ENCODE measurements around the gene AKAP1.

The AKAP1 gene

DNA sequence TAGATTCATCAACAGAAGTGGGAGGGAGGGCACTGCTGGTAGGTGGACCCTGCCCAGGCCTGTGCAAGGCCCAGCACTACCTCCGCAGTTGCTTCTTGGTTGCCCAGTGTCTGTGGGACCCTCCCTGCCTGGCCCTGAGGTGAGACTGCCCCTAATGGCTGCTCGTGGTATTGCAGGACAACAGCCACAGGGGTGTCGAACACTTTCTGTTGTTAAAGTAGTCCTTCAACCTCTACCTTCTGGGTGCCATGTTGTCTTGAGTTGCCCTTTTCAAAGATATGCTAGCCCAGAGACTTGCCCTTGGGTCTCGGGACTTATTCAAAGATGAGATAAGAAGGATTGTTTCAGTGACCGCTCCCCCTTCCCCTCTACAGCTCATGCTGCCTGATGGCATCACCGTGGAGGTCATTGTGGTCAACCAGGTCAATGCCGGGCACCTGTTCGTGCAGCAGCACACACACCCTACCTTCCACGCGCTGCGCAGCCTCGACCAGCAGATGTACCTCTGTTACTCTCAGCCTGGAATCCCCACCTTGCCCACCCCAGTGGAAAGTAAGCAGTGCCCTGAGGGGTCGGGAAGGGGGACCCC, 29.1 kb downstream of the AKAP1 start:
- peak; percentile 30 for DNase-seq (ENCODE audit: low spot score)
- no peaks in the 10 kb centered on the region for H3K4me1 Mint-ChIP-seq (ENCODE audit: low read depth)
- no peaks in the 10 kb centered on the region for H3K9me3 Mint-ChIP-seq
- no peaks in the 10 kb centered on the region for H3K27me3 Mint-ChIP-seq (ENCODE audit: low read depth)
- H3K36me3 Mint-ChIP-seq (ENCODE audit: low read depth): peaks cover 13% of the 10 kb centered on the region
- H3K4me3 Mint-ChIP-seq: no peak overlapping the region
- H3K27ac Mint-ChIP-seq: no peak overlapping the region

DNA sequence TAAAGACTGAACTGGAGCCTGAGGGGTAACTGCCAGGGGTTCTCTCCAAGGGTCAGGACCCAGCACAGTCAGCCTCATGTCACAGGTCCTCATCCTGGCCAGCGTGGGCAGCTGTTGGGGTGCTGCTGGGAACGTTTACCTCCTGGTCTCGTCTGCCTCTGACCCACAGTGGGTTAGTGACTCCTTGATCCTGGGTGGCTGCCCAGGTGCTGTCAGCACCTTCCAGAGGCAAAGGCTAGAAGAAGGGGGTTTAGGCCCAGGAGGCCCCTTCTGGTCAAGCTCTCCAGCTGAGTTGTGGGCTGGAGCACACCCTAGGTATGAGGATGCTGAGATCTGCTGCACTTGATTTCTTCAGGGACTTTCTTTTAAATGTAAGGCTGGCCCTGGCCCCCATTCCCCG, 30.3 kb downstream of the AKAP1 start:
- H3K27me3 Mint-ChIP-seq (ENCODE audit: low read depth): no peaks in the 10 kb centered on the region
- DNase-seq (ENCODE audit: low spot score): no peak
- H3K36me3 Mint-ChIP-seq (ENCODE audit: low read depth): peaks cover 13% of the 10 kb centered on the region
- no peaks in the 10 kb centered on the region for H3K4me1 Mint-ChIP-seq (ENCODE audit: low read depth)
- no peak overlapping the region for H3K27ac Mint-ChIP-seq
- H3K4me3 Mint-ChIP-seq: no peak overlapping the region
- H3K9me3 Mint-ChIP-seq: no peaks in the 10 kb centered on the region

DNA sequence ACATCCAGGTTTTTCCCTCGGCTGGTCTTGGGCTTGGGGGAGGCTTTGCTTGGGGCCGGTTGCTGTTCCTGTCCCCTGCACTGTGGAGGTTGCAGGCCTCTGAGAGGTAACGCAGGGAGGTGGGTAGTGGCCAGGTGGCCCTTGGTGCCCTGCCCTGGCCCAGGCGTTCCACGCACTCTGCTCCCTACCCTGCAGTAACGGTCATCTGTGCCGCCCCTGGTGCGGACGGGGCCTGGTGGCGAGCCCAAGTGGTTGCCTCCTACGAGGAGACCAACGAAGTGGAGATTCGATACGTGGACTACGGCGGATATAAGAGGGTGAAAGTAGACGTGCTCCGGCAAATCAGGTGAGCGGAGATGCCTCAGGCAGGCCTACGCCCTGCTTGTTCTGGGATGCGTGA, 30.9 kb downstream of the AKAP1 start:
- no peaks in the 10 kb centered on the region for H3K4me1 Mint-ChIP-seq (ENCODE audit: low read depth)
- H3K27me3 Mint-ChIP-seq (ENCODE audit: low read depth): no peaks in the 10 kb centered on the region
- no peaks in the 10 kb centered on the region for H3K9me3 Mint-ChIP-seq
- H3K4me3 Mint-ChIP-seq: no peak overlapping the region
- no peak for DNase-seq (ENCODE audit: low spot score)
- H3K27ac Mint-ChIP-seq: no peak overlapping the region
- peaks cover 13% of the 10 kb centered on the region for H3K36me3 Mint-ChIP-seq (ENCODE audit: low read depth)

DNA sequence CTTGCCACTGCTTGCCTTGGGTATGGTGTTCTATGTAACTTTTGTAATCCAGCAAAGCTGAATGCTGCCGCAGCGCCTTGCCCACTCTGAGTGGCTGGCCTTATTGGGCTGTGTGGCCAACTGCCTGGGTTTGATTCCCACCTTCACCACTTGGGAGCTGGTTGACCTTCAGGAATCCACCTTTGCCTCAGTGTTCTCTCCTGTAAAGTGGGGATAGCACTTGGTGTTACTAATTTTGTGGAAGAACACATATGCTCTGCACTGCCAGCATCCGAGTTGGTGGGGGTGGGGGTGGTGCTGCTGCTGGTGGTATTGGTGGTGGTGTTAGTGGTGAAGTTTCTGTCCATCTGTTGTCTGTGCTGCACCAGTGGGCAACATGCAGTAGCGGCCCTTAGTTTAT, 32.8 kb downstream of the AKAP1 start:
- no peak overlapping the region for H3K4me3 Mint-ChIP-seq
- H3K27me3 Mint-ChIP-seq (ENCODE audit: low read depth): no peaks in the 10 kb centered on the region
- peaks cover 13% of the 10 kb centered on the region for H3K36me3 Mint-ChIP-seq (ENCODE audit: low read depth)
- no peaks in the 10 kb centered on the region for H3K4me1 Mint-ChIP-seq (ENCODE audit: low read depth)
- H3K9me3 Mint-ChIP-seq: no peaks in the 10 kb centered on the region
- no peak for DNase-seq (ENCODE audit: low spot score)
- H3K27ac Mint-ChIP-seq: no peak overlapping the region

DNA sequence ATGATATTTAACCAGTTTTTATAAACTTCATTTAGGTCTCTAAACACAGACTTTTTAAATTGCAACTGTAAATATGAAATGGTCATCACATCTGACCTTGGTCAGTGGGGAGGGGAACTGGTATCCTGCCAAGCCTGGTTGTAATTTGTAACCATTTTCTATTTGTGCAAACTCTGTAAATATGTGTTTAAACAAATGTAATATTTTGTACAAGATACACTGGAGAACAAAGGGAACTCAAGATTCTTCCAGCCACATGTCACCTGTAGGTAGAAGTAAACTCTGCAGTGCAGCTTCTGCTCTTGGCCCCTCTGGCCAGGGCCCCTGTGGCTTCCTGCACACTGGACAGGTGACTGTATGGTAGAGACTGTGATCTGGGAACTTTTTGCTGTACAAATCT, 35.8 kb downstream of the AKAP1 start:
- H3K36me3 Mint-ChIP-seq (ENCODE audit: low read depth): peaks cover 17% of the 10 kb centered on the region
- no peaks in the 10 kb centered on the region for H3K9me3 Mint-ChIP-seq
- H3K4me3 Mint-ChIP-seq: no peak overlapping the region
- no peak overlapping the region for H3K27ac Mint-ChIP-seq
- no peak for DNase-seq (ENCODE audit: low spot score)
- no peaks in the 10 kb centered on the region for H3K4me1 Mint-ChIP-seq (ENCODE audit: low read depth)
- H3K27me3 Mint-ChIP-seq (ENCODE audit: low read depth): no peaks in the 10 kb centered on the region

DNA sequence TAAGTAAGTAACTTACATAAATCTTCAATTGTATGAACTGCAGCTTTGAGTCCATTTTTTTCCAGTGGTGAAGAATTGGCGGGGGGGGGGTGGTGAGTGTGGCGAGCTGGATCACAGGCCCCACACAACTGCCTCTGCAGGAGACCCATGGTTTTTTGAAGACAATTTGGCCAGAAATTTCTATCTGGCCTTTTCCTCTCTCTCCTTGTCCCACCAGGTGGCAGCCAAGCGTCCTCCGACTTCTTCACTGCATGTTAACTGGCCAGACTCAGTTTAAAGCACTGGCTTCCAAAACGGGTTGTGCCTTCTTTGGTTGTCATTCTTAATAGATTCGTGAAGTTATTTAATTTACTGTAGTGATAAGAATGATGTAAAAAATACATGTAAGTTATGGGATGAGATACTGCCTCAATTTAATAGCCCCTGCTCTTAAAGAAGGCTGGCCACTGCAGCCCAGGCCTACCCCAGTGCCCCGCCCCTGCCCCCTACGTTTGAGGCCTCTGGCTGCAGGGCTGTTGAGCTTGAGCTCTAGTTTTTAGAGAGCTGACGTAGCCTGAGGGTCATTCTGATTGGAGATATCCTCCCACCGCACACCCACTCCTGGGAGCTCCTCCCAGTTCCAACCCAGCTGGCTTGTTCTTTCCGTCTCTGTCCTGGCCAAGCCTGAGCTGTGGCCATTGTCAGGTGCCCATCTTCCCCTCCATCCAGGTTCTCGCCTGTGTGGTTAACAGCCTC, 36.4 kb downstream of the AKAP1 start:
- Mint-ChIP-seq H3K27me3 (ENCODE audit: low read depth) (no peaks in the 10 kb centered on the region), H3K4me1 (ENCODE audit: low read depth) (no peaks in the 10 kb centered on the region), H3K4me3 (no peak overlapping the region), H3K9me3 (no peaks in the 10 kb centered on the region), H3K27ac (no peak overlapping the region), H3K36me3 (ENCODE audit: low read depth) (peaks cover 17% of the 10 kb centered on the region)
- no peak for DNase-seq (ENCODE audit: low spot score)

DNA sequence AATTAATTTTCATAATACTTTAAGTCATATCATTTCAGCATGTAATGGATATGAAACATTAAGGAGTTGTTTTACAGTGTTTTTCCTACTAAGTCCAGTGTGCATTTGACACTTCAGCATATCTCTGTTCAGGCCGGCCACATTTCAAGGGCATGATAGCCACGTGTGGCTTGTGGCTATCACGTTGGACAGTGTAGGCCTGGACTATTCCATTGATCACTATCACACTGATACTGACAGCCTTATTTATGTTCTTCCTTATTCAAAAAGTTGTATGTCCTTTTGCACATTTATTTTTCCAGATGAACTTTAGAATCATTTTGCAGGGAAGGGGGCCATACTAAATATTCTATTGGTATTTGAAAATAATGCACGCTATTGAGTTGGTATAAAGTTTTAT, 39.0 kb downstream of the AKAP1 start:
- H3K27ac Mint-ChIP-seq: no peak overlapping the region
- H3K9me3 Mint-ChIP-seq: no peaks in the 10 kb centered on the region
- peaks cover 4% of the 10 kb centered on the region for H3K36me3 Mint-ChIP-seq (ENCODE audit: low read depth)
- H3K27me3 Mint-ChIP-seq (ENCODE audit: low read depth): no peaks in the 10 kb centered on the region
- H3K4me1 Mint-ChIP-seq (ENCODE audit: low read depth): no peaks in the 10 kb centered on the region
- no peak overlapping the region for H3K4me3 Mint-ChIP-seq
- no peak for DNase-seq (ENCODE audit: low spot score)

DNA sequence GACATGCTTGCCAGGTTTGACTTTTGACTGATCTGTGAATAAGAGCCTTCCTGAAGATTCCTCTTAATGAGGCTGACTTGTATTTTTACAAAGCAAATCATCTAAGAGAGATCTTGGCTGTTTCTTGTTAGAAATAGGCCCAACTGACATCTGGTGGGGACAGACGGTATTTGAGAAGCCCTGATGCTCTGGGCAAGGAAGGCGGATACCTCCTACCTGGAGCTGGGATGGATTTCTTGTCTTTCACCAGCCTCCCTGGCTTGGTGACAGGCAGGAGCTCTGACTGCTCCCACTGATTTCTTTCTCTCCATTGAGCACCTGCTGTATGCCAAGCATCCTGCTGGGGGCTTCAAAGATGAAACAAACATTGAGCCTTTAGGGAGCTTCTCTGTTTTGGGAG, 40.4 kb downstream of the AKAP1 start:
- Mint-ChIP-seq H3K36me3 (ENCODE audit: low read depth) (peaks cover 4% of the 10 kb centered on the region), H3K9me3 (no peaks in the 10 kb centered on the region), H3K4me1 (ENCODE audit: low read depth) (no peaks in the 10 kb centered on the region), H3K27ac (no peak overlapping the region), H3K4me3 (no peak overlapping the region), H3K27me3 (ENCODE audit: low read depth) (no peaks in the 10 kb centered on the region)
- DNase-seq (ENCODE audit: low spot score): no peak

DNA sequence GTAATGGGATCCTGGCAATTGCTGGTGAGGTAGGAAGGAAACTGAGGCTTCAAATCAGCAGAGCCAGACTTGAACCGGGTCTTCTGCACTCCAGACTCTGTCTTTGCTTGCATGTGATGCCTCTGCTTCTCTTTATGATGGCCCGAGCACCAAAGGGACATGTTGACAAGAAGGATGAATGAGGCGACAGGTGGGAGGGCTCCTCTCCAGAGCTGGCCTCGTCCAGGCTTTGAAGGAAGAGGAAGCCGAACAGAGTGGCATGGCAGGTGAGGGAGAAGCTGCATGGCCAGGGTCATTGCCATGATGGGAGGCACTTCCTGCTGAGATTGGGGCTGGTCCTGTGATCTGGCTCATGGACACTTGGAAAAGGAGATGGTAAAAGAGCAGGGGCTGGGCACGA, 40.8 kb downstream of the AKAP1 start:
- Mint-ChIP-seq H3K27ac (no peak overlapping the region), H3K4me3 (no peak overlapping the region), H3K4me1 (ENCODE audit: low read depth) (peaks cover 1% of the 10 kb centered on the region), H3K9me3 (no peaks in the 10 kb centered on the region), H3K27me3 (ENCODE audit: low read depth) (peaks cover 1% of the 10 kb centered on the region), H3K36me3 (ENCODE audit: low read depth) (peaks cover 4% of the 10 kb centered on the region)
- no peak for DNase-seq (ENCODE audit: low spot score)

DNA sequence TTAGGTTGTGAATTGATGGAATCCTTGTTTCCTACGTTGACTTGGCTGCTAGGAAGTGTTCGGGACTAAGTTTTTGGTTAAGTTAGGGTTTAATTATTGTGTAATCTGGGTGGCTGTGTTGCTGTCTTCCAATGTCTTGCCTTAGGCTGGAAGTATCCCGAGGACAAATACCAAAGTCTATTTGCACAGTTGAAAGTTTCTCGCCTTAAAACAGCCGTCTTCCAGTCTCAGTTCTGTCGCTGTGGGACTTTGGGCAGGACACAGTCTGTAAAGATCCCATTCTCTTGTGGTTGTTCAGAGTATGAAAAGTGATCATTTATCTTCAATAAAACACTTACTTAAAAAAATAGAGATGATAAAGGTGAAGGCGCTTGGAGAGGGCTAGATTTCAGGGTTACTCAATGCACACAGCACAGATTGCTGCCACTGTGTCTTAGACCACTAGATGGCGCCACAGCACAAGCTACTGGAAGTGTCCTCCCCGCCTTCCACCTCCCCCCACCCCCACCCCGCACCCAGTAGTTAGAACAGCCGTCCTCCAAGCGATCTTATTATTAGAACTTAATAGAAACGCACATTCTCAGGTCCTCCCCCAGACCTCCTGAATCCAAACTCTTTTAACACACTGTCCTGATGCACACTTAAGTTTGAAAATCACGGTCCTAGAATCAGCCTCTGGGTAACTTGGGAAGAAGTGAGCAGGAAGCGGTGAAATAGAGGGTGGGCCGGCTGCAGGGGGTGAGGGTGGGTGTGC, 45.8 kb downstream of the AKAP1 start:
- H3K27ac Mint-ChIP-seq: no peak overlapping the region
- peaks cover 2% of the 10 kb centered on the region for H3K27me3 Mint-ChIP-seq (ENCODE audit: low read depth)
- DNase-seq (ENCODE audit: low spot score): peak; percentile 57
- peaks cover 5% of the 10 kb centered on the region for H3K4me1 Mint-ChIP-seq (ENCODE audit: low read depth)
- no peak overlapping the region for H3K4me3 Mint-ChIP-seq
- no peaks in the 10 kb centered on the region for H3K36me3 Mint-ChIP-seq (ENCODE audit: low read depth)
- H3K9me3 Mint-ChIP-seq: no peaks in the 10 kb centered on the region

DNA sequence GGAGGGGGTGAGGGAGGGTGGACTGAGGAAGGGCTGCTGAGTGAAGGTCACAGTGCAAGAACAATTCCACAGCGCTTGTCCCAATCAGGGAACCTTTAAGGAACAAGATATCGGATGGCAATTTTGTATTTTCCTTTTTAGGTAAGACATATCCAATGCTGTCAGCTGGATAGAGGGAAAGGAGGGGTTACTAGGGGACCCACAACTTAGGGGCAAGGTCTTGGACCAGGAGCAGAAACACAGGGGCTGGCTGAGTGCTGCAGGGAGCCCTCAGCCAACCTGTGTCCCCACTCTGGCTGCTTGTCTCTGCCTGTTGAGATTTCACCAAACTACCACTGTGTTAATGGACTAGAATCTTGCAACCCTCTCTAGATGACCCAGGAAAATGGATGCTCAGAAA, 47.6 kb downstream of the AKAP1 start:
- no peak for DNase-seq (ENCODE audit: low spot score)
- Mint-ChIP-seq H3K36me3 (ENCODE audit: low read depth) (no peaks in the 10 kb centered on the region), H3K27me3 (ENCODE audit: low read depth) (peaks cover 2% of the 10 kb centered on the region), H3K27ac (no peak overlapping the region), H3K4me3 (no peak overlapping the region), H3K4me1 (ENCODE audit: low read depth) (peaks cover 7% of the 10 kb centered on the region), H3K9me3 (no peaks in the 10 kb centered on the region)

DNA sequence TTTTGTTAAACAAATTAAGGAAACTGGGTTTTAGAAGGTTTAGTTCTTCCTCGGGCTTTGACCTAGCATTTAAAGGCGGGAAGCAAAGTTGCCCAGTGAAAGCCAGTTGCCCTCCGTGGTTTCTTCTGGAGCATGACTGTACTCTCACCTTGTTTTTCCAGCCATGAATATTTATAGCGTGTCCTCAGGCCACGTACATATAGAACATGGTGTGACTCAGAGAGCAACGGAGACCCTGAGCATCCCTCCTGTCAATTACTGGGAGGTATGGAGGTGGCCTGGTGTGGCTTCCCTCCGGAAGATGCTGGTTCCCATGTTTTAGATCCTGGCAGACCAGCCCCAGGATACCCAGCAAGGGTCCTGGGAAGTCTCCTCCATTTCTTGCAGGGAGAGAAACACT, 48.4 kb downstream of the AKAP1 start:
- Mint-ChIP-seq H3K4me3 (no peak overlapping the region), H3K27ac (no peak overlapping the region), H3K9me3 (no peaks in the 10 kb centered on the region), H3K4me1 (ENCODE audit: low read depth) (peaks cover 7% of the 10 kb centered on the region), H3K36me3 (ENCODE audit: low read depth) (no peaks in the 10 kb centered on the region), H3K27me3 (ENCODE audit: low read depth) (peaks cover 2% of the 10 kb centered on the region)
- DNase-seq (ENCODE audit: low spot score): no peak

DNA sequence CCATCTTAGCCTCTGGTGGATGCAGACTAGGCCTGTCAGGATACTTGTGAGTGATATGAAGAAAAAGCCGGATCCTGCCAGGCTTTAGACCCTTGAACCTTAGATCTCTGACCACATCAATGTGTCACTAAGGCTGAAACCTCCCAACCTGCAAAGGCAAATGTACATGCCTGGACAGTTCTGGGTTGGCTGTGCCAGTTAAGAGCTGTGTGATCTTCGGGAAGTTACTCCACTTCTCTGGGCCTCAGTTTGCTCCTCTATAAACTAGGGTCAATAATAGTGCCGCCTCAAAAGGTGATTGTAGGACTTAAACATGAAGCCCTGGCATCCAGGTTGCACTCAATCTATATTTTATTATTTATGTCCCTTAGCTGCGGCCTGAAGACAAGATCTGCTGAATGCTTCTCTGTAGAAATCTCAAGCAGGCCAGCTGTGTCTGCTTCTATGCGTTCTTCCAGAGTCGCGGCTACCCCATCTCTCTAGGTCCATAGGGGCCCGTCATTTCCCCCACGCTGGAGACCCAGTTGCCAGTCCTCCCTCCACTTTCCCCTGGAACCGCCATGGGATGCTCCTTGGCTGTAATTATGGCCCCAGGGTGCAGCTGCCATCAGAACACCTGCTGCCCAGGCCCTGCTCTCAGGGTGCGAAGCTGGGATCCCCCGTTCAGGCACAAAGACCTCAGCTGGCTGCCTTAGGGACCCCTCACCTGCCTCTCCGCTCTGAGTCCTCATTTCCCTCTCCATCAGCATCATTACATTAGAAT, 50.2 kb downstream of the AKAP1 start:
- no peak for DNase-seq (ENCODE audit: low spot score)
- Mint-ChIP-seq H3K36me3 (ENCODE audit: low read depth) (no peaks in the 10 kb centered on the region), H3K9me3 (no peaks in the 10 kb centered on the region), H3K4me3 (no peak overlapping the region), H3K4me1 (ENCODE audit: low read depth) (peaks cover 7% of the 10 kb centered on the region), H3K27ac (no peak overlapping the region), H3K27me3 (ENCODE audit: low read depth) (peaks cover 4% of the 10 kb centered on the region)

DNA sequence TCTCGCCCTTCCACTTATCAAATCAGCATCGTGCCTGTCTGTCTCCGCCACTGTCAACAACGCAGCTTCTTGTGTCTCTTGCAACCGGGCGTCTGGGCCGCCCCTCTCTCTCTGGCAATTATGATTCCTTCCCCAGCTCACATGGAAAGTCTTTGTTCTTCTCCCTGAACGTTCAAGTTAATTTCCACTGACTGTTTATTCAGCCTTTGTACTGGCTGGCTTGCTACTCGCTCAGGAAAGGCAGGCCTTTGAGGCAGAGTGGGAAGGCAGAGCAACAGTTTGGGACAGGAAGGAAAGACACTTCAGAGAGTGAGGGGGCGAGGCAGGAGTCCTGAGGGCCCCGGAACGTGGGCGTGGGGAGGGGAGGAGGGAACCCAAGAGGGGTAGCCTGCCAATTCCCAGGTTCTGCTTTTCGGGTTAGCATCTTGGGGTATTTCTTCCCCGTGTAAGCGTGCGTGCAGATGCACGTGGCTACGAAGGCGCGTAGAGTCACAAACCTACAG, 50.8 kb downstream of the AKAP1 start:
- no peak overlapping the region for H3K27ac Mint-ChIP-seq
- H3K4me1 Mint-ChIP-seq (ENCODE audit: low read depth): peaks cover 6% of the 10 kb centered on the region
- no peaks in the 10 kb centered on the region for H3K9me3 Mint-ChIP-seq
- DNase-seq (ENCODE audit: low spot score): no peak
- peaks cover 3% of the 10 kb centered on the region for H3K27me3 Mint-ChIP-seq (ENCODE audit: low read depth)
- H3K4me3 Mint-ChIP-seq: no peak overlapping the region
- H3K36me3 Mint-ChIP-seq (ENCODE audit: low read depth): no peaks in the 10 kb centered on the region

All from T-helper 2 cell treated with Interferon-gamma antibody and Interleukin-4, amounts not matched to agents 5 μg/mL and 100 μg/mL, for 36 hours (primary cell).